OCI-LY3 (cell line): ENCODE results near the gene STX18.

Source experiments
- CTCF ChIP-seq: fragments of 200-600, 300-600 bp; sonication (generic); IDR thresholded peaks from 2 replicates; pipeline ENCODE4 v1.5.1; 2014; ENCODE audit warnings: antibody characterized with exemption, low read length, low read depth
- EZH2phosphoT487 ChIP-seq: fragments of 200-600 bp; shearing (Covaris generic); IDR thresholded peaks from 2 replicates; pipeline ENCODE4 v1.6.1; 2018; ENCODE audit warnings: antibody characterized with exemption, mixed run types, low read depth

GRCh38 chr4:4518747-4519146 lies 23.1 kb downstream of the STX18 start:
- TF ChIP-seq CTCF = no peak
- no peak for TF ChIP-seq EZH2phosphoT487
